GM21515 (cell line): ENCODE data around the gene FHIT.

Source experiments
- ATAC-seq: cut with Tn5 transposase; IDR thresholded peaks from one replicate; pipeline ENCODE4 v1.9.1; 2021; ENCODE audit not compliant: unreplicated experiment

FHIT gene

GRCh38 chr3:59717679-59718205 is 1533.5 kb downstream of the FHIT start:
- ATAC-seq: no peak

GRCh38 chr3:59714066-59714465 is 1537.2 kb downstream of the FHIT start:
- no peak for ATAC-seq

GRCh38 chr3:59710554-59710953 is 1540.7 kb downstream of the FHIT start:
- no peak for ATAC-seq

GRCh38 chr3:59709702-59710553 is 1541.3 kb downstream of the FHIT start:
- ATAC-seq: no peak

- ATAC-seq: no peak
Measured at GRCh38 chr3:59708202-59708601, 1543.0 kb downstream of the FHIT start.

GRCh38 chr3:59704292-59704691 is 1547.0 kb downstream of the FHIT start:
- ATAC-seq: no peak

GRCh38 chr3:59699648-59700320 is 1551.5 kb downstream of the FHIT start:
- ATAC-seq: no peak
